HG03460 (cell line): ENCODE results near the gene SUPT20H.

Source experiments
- ATAC-seq: cut with Tn5 transposase; IDR thresholded peaks from one replicate; pipeline ENCODE4 v1.9.1; 2021; ENCODE audit not compliant: unreplicated experiment

SUPT20H gene

DNA sequence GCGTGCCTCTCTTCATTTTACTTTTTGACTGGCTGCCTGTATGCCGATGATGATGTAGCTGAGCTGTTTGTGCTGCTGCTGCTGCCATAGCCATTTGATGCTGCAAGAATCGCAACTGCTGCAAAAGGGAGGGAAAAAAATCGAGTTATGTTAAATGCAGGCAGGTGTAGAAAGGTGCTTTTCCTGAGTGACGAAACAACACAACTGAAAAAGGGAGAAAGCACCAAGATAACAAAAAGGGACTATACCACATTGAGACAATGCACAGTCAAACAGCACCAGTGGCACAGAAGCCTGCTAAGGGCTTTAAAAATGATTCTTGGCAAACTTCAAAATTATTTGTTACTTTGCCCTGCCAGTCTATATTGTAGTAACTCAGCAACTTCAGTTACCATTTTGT is 49.8 kb downstream of the SUPT20H start:
- no peak for ATAC-seq

DNA sequence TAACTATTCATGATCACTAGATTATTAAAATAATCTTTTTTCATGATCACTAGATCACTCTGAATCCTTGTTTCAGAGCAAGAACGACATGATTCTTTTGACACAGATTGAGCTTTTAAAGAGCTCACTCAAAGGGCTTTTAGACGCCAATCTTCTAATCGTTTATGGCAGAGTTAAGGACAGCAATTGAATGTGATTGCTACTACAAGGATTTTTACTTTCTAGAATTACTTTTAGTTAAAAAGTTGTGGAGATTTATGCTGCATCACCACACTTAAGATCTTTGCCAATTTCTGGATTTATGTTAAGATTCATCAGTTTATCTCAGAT is 57.6 kb downstream of the SUPT20H start:
- no peak for ATAC-seq

DNA sequence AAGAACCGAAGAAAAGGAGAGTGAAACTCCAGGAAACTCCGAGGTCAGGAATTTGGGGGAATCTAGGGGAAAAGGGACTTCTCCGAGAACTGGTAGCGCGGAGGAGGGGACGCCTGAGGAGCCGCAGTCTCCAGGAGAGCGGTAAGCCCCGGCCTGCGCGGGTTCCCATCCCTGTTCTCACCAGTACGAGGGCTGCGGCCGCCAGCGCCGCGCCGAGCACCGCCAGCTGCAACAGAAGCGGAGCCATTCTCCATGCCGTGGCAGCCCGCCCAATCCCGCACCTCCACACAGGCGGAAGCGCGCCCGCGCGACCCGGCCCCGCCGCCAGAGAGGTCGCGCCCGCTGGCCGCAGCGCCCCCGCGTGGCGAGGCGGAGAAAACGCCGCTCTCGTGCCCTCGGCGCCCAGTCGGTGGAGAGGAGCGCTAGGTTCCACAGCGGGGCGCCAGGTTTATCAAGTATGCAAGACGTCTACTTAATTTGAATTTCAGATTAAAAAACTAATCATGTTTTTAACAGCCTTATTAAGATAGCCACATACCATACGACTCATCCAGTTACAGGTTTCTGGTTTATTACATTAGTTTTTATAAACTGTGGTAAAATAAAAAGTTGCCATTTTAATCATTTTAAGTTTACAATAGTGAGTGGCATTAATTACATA is 60.3 kb downstream of the SUPT20H start, which contains the start of gene ALG5:
Gene ALG5, minus strand, starts transcription at position 287 of the 661 bp plus-strand sequence. Its CDS starts 40 bp downstream, at position 247.
- peak; percentile 59 for ATAC-seq

DNA sequence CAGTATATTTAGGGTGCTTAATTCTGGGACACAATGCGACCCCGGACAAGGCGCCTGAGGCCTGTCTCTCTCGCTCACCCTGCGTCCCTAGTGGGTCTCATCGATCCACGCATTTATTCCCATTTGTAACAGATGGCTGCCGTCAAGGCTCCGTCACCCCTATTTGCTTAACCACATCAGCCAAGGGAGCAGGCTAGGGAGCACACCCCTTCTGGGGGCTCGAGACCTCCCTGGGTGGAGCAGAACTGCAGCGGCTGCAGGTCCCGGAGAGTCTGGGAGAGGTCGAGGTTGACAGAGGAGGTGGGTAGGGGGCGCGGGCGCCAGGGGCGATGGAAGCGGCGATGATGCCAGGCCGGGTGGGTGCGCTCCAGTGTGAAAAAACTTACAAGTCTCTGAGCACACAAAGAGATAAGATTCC is 60.9 kb downstream of the SUPT20H start:
- ATAC-seq, result no peak

DNA sequence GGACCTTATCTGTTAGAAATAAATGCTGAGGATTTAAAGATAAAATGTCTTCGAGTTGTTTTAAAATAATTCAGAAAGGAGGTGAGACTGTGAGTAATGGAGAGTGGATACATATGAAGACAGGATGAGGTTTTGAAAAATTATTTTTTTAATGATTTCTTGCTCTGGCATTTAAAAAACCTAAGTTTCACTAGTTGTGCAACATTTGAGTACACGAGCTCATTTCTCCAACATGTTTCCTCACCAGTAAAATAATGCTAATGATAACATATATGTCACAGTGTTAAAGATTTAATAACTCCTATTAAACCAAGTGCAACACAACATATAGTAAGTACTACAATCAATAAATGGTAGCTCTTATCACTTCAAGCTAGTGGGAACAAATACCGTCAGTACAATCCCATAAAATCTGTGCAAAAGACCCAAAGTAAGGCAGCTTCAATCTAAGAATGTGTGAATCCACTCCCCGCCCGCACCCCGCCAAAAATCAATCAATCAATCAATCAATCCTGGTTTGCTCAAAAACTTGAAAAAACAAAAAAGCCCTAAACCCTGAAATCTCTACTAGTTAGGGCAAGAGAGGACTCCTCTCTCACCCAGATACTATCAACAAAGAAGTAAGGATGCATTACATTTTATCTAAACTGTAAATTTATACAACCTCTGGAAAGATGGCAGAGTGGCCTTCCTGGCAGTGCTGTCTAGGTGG is 61.6 kb downstream of the SUPT20H start:
- ATAC-seq, result no peak

DNA sequence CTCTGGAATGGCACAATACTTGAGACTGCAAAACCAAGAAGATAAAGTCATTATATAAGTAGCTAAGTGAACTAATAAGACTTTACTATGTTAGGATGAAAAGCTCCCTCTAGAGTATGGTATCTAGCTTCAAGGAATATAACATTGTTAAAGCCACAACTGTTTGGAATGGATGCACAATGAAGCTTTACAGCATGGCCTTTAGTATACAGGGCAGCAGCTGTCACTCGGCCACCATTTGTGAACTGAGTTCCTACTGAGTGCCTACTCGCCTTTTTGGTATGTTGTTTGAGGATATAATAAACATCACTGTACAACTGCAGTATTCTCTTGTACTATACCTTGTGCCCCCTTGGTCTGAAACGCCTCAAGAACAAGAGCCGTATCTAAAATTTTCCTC is 67.1 kb downstream of the SUPT20H start:
- no peak for ATAC-seq

DNA sequence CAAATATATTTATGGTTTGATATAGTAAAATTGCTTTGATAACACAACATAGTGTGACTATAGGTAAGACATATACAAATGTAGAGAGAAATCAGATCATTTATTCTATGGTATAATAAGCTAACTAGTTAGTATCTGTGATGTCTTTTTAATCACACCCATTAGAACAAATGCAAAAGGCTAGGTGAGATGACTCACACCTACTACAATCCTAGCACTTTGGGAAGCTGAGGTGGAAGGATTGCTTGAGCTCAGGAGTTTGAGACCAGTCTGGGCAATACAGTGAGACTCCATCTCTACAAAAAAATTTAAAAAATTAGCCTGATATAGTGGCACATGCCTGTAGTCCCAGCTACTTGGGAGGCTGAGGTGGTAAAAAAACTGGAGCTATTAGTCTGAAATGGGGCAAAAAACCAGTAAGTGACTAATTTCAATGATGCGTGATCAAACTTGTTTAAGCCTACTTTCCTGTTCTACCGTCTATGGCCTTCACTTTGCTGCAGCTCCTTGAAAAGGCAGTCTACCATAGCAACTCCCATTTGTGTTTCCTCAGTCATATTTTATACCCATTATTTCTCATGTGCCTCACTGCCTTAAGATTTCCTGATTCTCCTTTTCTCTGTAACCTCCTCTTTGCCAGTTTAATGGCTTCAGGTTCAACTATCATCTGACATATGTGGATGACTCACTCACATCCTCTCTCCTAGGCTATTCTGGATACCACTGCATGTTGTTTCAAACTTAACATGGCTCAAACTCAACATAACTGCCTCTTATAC is 72.8 kb downstream of the SUPT20H start:
- ATAC-seq, result no peak

DNA sequence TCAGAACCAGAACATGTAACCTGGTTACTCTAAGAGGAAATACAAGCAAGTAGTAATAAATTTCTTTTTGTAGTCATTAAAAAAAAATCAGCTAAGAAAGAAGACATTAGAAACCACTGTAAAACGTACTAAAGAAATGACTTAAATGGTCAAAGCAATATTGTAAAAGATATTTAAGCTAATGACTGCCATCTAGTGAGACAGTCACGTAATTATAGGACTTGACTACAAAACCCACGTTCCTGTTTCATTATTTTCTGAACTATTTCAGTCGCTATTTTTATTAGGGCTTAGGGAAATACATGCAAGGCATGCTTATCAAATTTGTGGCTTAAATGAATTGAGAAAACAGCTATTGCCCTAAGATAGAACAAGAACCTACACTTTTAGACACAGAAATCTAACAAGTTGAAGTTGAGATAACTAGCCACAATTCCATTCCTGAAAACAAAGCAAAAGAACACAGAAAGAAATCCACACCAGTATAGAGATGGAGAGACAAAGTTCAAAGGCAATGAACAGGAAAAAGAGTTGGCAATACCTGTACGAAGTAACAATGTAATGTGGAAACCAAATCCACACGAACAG is 78.2 kb downstream of the SUPT20H start:
- peak; percentile 56 for ATAC-seq

DNA sequence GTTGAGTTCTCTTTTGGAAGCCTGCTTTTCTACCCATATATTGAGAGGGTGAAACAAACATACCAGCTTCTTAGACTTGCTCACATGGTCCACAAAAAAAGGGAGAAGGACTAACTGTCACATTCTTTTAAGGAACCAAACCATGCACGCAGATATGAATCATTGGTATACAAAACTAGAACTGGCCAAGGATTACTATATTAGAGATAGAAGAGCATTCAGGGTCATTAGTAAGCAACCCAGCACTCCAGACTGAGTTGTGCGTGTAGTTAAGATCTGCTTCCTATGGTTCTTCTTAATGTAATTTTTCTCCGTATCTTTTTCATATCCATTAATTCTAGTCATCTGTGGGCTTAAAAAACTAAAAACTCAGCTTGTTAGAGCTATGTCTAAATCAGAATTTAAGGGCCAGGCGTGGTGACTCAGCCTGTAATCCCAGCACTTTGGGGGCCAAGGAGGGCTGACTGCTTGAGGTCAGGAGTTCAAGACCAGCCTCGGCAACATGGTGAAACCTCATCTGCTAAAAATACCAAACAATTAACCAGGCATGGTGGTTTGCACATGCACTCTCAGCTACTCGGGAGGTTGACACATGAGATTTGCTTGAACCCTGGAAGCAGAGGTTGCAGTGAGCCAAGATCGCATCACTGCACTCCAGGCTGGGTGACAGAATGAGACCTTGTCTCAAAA is 80.0 kb downstream of the SUPT20H start:
- no peak for ATAC-seq

DNA sequence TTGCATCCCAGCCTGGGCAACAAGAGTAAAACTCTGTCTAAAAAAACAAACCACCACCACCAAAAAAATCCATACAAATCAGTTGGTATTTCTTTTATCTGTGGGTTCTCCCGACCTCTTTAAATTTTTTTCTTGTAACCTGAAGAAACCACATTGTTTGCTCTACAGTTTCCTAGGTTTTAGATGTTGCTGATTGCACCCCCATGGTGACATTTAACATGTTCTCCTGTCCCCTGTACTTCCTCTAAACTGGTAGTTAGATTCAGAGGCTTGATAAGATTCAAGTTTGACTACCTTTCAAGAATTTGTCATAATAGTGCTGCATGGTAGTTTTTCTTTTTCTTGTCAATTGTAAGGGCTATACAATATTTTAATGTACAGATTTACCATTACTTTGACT is 84.3 kb downstream of the SUPT20H start:
- ATAC-seq, result no peak

DNA sequence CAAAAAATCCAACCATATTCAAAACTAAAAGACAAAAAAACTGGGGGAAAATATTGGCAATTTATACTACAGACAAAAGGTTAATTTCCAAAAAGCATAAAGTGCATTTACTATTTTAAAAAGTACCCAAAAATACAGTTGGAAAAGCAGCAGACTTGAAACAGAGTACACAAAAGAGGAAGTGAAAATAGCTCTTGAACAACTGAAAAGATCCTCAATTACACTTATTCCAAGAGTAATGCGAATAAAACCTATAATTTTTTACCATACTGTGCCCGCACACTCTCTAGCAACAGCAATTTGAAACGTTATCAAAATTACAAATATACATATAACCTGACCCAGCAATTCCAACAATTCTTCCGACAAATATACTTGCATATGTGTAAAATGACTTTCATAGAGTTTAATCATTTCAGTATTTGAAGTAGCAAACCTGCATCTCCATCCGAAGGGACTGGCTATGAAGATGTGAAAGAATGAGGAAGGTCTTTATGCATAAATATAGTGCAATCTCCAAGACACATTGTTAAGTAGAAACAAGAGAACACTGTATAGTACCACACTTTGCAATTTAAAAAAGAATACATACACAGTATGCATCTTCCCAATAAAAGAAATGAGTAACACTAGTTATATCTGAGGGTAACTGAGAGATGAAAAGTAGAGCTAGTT is 85.7 kb downstream of the SUPT20H start:
- ATAC-seq, result peak; percentile 77

DNA sequence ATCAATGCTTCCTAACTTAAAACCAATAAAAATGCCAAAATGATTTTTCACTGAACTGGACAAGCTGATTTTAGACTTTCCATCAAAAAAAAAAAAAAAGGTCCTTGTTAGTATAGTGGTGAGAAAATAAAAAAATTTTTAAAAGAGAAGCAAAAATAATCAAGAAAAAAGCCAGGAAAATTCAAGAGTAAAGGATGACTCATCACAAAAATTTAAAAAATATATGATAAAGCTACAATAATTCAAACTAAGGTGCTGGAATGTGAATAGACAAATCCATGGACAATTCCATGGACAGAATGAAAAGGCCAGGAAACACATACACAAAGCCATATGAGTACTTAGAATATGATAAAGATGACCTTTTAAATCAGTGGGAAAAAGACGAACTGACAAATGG is 86.5 kb downstream of the SUPT20H start:
- ATAC-seq, result no peak

DNA sequence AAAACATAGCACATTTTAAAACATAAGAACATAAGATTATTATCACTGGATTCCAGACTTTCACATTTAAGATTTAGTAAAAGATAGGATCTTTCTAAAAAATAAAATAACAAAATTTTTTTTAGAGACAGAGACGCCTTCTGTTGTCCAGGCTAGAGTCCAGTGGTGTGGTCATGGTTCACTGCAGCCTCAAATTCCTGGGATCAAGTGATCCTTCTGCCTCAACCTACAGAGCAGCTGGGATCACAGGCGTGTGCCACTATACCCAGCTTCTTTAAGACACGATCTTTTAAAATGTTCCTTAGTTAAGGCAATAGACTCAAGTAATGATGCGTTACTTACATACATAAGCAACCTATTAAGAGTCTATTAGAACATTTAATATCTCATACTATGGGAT is 93.1 kb downstream of the SUPT20H start:
- ATAC-seq, result no peak

DNA sequence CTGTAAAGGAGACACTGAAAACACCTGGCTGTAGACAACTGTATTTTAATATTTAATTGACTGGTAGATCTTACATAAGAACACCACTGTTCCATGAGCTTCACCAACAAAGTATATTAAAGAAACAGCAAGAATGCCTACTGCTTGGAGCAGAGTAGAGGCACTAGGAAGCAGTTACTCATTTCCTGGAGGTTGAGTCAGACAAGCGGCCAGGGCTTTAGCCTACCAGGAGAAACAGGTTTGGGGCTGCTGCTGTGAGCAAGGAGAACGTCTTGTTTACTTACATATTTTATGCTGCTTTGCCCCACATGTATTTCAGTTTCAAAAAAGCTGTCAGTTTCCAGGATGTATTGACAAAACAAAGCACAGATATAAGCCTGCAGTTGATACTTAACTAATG is 93.7 kb downstream of the SUPT20H start:
- ATAC-seq, result no peak

DNA sequence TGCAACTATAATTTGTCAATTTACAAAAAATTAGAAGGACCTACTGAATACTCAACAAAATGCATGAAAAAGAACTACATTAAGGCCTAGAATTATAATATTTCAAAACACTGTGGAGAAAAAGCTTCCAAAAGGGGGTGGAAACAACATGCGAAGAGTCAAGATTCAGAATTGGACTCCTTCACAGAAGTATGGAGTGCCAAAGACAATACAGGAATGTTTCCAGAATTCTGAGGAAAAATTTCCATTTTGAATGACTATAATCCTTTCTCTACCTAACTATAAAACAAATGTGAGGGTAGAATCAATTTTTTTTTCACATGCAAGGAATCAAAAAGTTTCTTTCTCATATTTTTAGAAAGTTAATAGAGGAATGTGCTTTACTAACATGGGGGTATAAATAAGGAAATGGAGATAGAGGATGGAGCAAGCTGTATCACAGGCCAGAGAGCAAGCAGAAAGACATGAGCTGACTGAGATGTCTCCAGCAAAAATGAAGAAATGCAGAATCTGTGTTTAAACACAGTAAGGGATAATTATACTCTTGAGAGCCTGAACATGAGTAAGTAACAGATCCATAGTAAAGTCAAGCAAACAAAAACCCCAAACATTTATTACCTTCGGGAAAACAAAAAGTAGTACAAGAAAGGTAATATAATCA is 99.9 kb downstream of the SUPT20H start:
- no peak for ATAC-seq
